Smooth muscle cell (in vitro differentiated cells): ENCODE results near the gene CMKLR1. TPM values are rescaled to one million over a fixed set of nuclear protein-coding genes. Genes with fewer than 3 reads are reported as not detected.

Experiments used
- DNase-seq: peaks from one replicate; lab custom pipeline; 2025; ENCODE audit not compliant: unreplicated experiment; lab: John Stamatoyannopoulos, UW
- H2AFZ ChIP-seq: fragments of 200-600 bp; sonication (generic); 2 replicates; pipeline ENCODE4 v1.6.0; 2016; ENCODE audit warnings: antibody characterized with exemption, low read depth, mild to moderate bottlenecking
- H3F3A ChIP-seq: fragments of 200-600 bp; sonication (generic); 2 replicates; pipeline ENCODE4 v1.6.0; 2017; ENCODE audit warnings: antibody characterized with exemption, low read depth
- H3K27ac ChIP-seq: fragments of 200-600 bp; sonication (generic); 2 replicates; pipeline ENCODE4 v1.5.1; 2016; ENCODE audit warnings: low read depth, mild to moderate bottlenecking
- H3K27me3 ChIP-seq: fragments of 200-600 bp; sonication (generic); 2 replicates; pipeline ENCODE4 v1.6.1; 2016; ENCODE audit warnings: low read depth, mild to moderate bottlenecking
- H3K36me3 ChIP-seq: fragments of 200-600 bp; sonication (generic); 2 replicates; pipeline ENCODE4 v1.5.1; 2016; ENCODE audit warnings: low read depth
- H3K4me1 ChIP-seq: fragments of 200-600 bp; sonication (generic); 2 replicates; pipeline ENCODE4 v1.5.1; 2016; ENCODE audit warnings: low read depth
- H3K4me2 ChIP-seq: fragments of 200-600 bp; sonication (generic); 2 replicates; pipeline ENCODE4 v1.6.0; 2016; ENCODE audit warnings: mild to moderate bottlenecking
- H3K4me3 ChIP-seq: fragments of 200-600 bp; sonication (generic); 2 replicates; pipeline ENCODE4 v1.5.1; 2016; ENCODE audit warnings: mild to moderate bottlenecking
- H3K79me2 ChIP-seq: fragments of 200-600 bp; sonication (generic); 2 replicates; pipeline ENCODE4 v1.6.0; 2016; ENCODE audit warnings: low read depth, mild to moderate bottlenecking
- H3K9ac ChIP-seq: fragments of 200-600 bp; sonication (generic); 2 replicates; pipeline ENCODE4 v1.6.0; 2016; ENCODE audit warnings: low read depth
- H3K9me3 ChIP-seq: fragments of 200-600 bp; sonication (generic); replicated peaks from 2 replicates; pipeline ENCODE4 v1.5.1; 2016; ENCODE audit warnings: low read depth
- H4K20me1 ChIP-seq: fragments of 200-600 bp; sonication (generic); 2 replicates; pipeline ENCODE4 v1.6.0; 2016; ENCODE audit warnings: low read depth
- CTCF ChIP-seq: fragments of 200-600 bp; sonication (generic); IDR thresholded peaks from 2 replicates; pipeline ENCODE4 v1.5.1; 2017; ENCODE audit warnings: borderline replicate concordance, mild to moderate bottlenecking, antibody characterized with exemption; ENCODE audit not compliant: insufficient read depth, poor library complexity, severe bottlenecking
- WGBS: methylation state at CpG from one replicate; pipeline ENCODE4 v1.1.7; 2016; ENCODE audit warnings: low lambda C conversion rate; 5-methylcytosine and 5-hydroxymethylcytosine counted together
- polyA plus RNA-seq: library from polyadenylated mRNA; unstranded; fragments of >200 nt; fragmentation: Nextera tagmentation; extraction: Ambion mirVana; gene quantifications from 2 replicates; pipeline ENCODE4 v1.2.1, GENCODE V29; 2016
- total RNA-seq: library from RNA; depleted of rRNA; stranded (reverse); fragments of >200 nt; gene quantifications from 2 replicates; pipeline ENCODE4 v1.2.3, GENCODE V29; 2014

CMKLR1 gene
- total and polyA plus RNA-seq, 2 experiments from 2014 or later: 179 to 294 TPM

- Histone ChIP-seq H3K4me2 (no peak overlapping the region), H2AFZ (no peak overlapping the region), H3K9ac (no peak overlapping the region), H3K79me2 (peaks cover 91% of the 10 kb centered on the region), H3K36me3 (no peaks in the 10 kb centered on the region), H3K27me3 (no peaks in the 10 kb centered on the region), H3F3A (no peaks in the 10 kb centered on the region), H3K9me3 (no peaks in the 10 kb centered on the region), H3K4me1 (peaks cover 3% of the 10 kb centered on the region), H3K4me3 (no peak overlapping the region), H4K20me1 (peaks cover 90% of the 10 kb centered on the region), H3K27ac (no peak overlapping the region)
- no peak for DNase-seq
- no peak for TF ChIP-seq CTCF
- 100% methylated on average over 3 of the region's 3 CpGs for WGBS
Observed at GRCh38 chr12:108325549-108325948, 13.6 kb downstream of the CMKLR1 start.

GRCh38 chr12:108325018-108325358, 14.1 kb downstream of the CMKLR1 start:
- TF ChIP-seq CTCF: no peak
- peaks cover 92% of the 10 kb centered on the region for H4K20me1 ChIP-seq
- H2AFZ ChIP-seq: no peak overlapping the region
- H3K79me2 ChIP-seq: peaks cover 91% of the 10 kb centered on the region
- no peak overlapping the region for H3K4me3 ChIP-seq
- peaks cover 3% of the 10 kb centered on the region for H3K4me1 ChIP-seq
- H3K9me3 ChIP-seq: no peaks in the 10 kb centered on the region
- WGBS: 58% methylated on average over 5 of the region's 5 CpGs
- H3K9ac ChIP-seq: no peak overlapping the region
- no peaks in the 10 kb centered on the region for H3K36me3 ChIP-seq
- H3K27me3 ChIP-seq: no peaks in the 10 kb centered on the region
- no peak for DNase-seq
- peak overlapping the region; percentile 26 for H3K4me2 ChIP-seq
- H3K27ac ChIP-seq: no peak overlapping the region
- no peaks in the 10 kb centered on the region for H3F3A ChIP-seq

- Histone ChIP-seq H2AFZ (no peak overlapping the region), H3K27me3 (no peaks in the 10 kb centered on the region), H3K9ac (no peak overlapping the region), H3K4me1 (peaks cover 3% of the 10 kb centered on the region), H3K27ac (no peak overlapping the region), H3F3A (no peaks in the 10 kb centered on the region), H3K9me3 (no peaks in the 10 kb centered on the region), H3K4me3 (no peak overlapping the region), H3K36me3 (no peaks in the 10 kb centered on the region), H4K20me1 (peaks cover 96% of the 10 kb centered on the region), H3K4me2 (peak overlapping the region; percentile 26), H3K79me2 (peaks cover 91% of the 10 kb centered on the region)
- no peak for DNase-seq
- WGBS: 86% methylated on average over 8 of the region's 8 CpGs
- no peak for TF ChIP-seq CTCF
Observed at GRCh38 chr12:108324351-108325017, 14.6 kb downstream of the CMKLR1 start.

GRCh38 chr12:108323581-108323980, 15.5 kb downstream of the CMKLR1 start:
- Histone ChIP-seq H4K20me1 (peaks cover 95% of the 10 kb centered on the region), H3K27ac (no peak overlapping the region), H3K9me3 (no peaks in the 10 kb centered on the region), H3K9ac (no peak overlapping the region), H2AFZ (no peak overlapping the region), H3K4me2 (no peak overlapping the region), H3K4me3 (no peak overlapping the region), H3K36me3 (no peaks in the 10 kb centered on the region), H3K4me1 (peaks cover under 1% of the 10 kb centered on the region), H3K27me3 (no peaks in the 10 kb centered on the region), H3F3A (no peaks in the 10 kb centered on the region), H3K79me2 (peaks cover 91% of the 10 kb centered on the region)
- 100% methylated on average over 1 of the region's 1 CpG for WGBS
- no peak for DNase-seq
- TF ChIP-seq CTCF: no peak
